CD4-positive, alpha-beta T cell (primary cell): ENCODE measurements around the gene SDF4. TPM values are rescaled to one million over a fixed set of nuclear protein-coding genes. Genes with fewer than 3 reads are reported as not detected.
A peak's percentile ranks its signal among the peaks of the same experiment; 100 is the strongest.

Experiments used
- ATAC-seq: fragments of 200-7000 bp; cut with Tn5 transposase; one replicate; pipeline ENCODE4 v1.10.0; 2022; ENCODE audit warnings: mild to moderate bottlenecking; ENCODE audit not compliant: poor library complexity
- CTCF ChIA-PET: fragments of 350-600 bp; sonication (Branson Sonifier 250); formaldehyde crosslinking; loops from one replicate; lab custom pipeline; 2021; ENCODE audit warnings: antibody characterized with exemption, inconsistent platforms; lab: Charles Lee
- POLR2A ChIA-PET: fragments of 350-600 bp; sonication (Branson Sonifier 250); formaldehyde crosslinking; loops from one replicate; lab custom pipeline; 2021; ENCODE audit warnings: antibody characterized with exemption, inconsistent platforms; lab: Charles Lee
- DNase-seq, 14 experiments: peaks; one replicate each; pipeline ENCODE4 v3.0.0-alpha.2; 2013 to 2020; ENCODE audit warnings: mixed read lengths in 2 of 14
- H3K27ac ChIP-seq, 2 donors: one replicate each; pipeline versions ENCODE4 v1.5.1 to v1.7.0; 2013; ENCODE audit warnings: low read length in 2 of 2, low read depth in 1 of 2, mild to moderate bottlenecking in 1 of 2
- H3K27me3 ChIP-seq, 2 experiments: 1 replicate in 1 of 2; 2 replicates in 1 of 2; pipeline versions ENCODE4 v1.6.1 to v1.7.0; 2013; ENCODE audit warnings: low read length in 2 of 2, control low read depth in 1 of 2, mild to moderate bottlenecking in 1 of 2, moderate library complexity in 1 of 2; ENCODE audit not compliant: insufficient read depth in 2 of 2, control insufficient read depth in 1 of 2
- H3K36me3 ChIP-seq: one replicate; pipeline ENCODE4 v1.6.1; 2013; ENCODE audit warnings: low read length, control low read depth; ENCODE audit not compliant: insufficient read depth
- H3K4me1 ChIP-seq: one replicate; pipeline ENCODE4 v1.6.1; 2013; ENCODE audit warnings: low read length, control low read depth; ENCODE audit not compliant: insufficient read depth
- H3K4me3 ChIP-seq: one replicate; pipeline ENCODE4 v1.5.1; 2013; ENCODE audit warnings: mild to moderate bottlenecking, low read length, moderate library complexity
- H3K9me3 ChIP-seq, 2 experiments: 1 replicate in 1 of 2; 2 replicates in 1 of 2; pipeline versions ENCODE4 v1.6.1 to v1.7.0; 2013; ENCODE audit warnings: low read length in 2 of 2, mild to moderate bottlenecking in 2 of 2, control low read depth in 1 of 2, moderate library complexity in 1 of 2; ENCODE audit not compliant: control insufficient read depth in 1 of 2, insufficient read depth in 1 of 2
- H3K27ac Mint-ChIP-seq: one replicate; pipeline ENCODE4 v1.8.0; 2020; ENCODE audit warnings: mixed read lengths
- H3K27me3 Mint-ChIP-seq: one replicate; pipeline ENCODE4 v1.8.0; 2021; ENCODE audit warnings: mixed read lengths
- H3K36me3 Mint-ChIP-seq: one replicate; pipeline ENCODE4 v1.8.0; 2021; ENCODE audit warnings: low read depth, mixed read lengths
- H3K4me1 Mint-ChIP-seq: one replicate; pipeline ENCODE4 v1.8.0; 2021; ENCODE audit warnings: low read depth, mixed read lengths
- H3K4me3 Mint-ChIP-seq: one replicate; pipeline ENCODE4 v1.8.0; 2020; ENCODE audit warnings: mild to moderate bottlenecking, mixed read lengths
- H3K9me3 Mint-ChIP-seq: one replicate; pipeline ENCODE4 v1.8.0; 2020; ENCODE audit warnings: mixed read lengths
- intact Hi-C, 2 experiments: fragments of 100-400 bp; cut with DNase I in 1 of 2; cut with micrococcal nuclease in 1 of 2; formaldehyde crosslinking; loops; one replicate each; pipeline versions ENCODE4 v1.15.1 to v1.9.0; 2023 to 2025; cut with DNase I, micrococcal nuclease
- total RNA-seq, 174 experiments: library from RNA in 2 of 174; stranded (reverse) in 2 of 174; gene quantifications; one replicate each; pipeline ENCODE4 v1.2.3 and lab custom pipeline; 2021 to 2026
- TF ChIP-seq, protein P1 (sequence below): fragments of 200-600 bp; IDR thresholded peaks from one replicate; pipeline ENCODE4 v1.8.0; 2022; ENCODE audit warnings: antibody characterized with exemption, mild to moderate bottlenecking

Gene SDF4
- total RNA-seq, 2 experiments from 2014 or later, result 66.3 to 71.0 TPM

DNA sequence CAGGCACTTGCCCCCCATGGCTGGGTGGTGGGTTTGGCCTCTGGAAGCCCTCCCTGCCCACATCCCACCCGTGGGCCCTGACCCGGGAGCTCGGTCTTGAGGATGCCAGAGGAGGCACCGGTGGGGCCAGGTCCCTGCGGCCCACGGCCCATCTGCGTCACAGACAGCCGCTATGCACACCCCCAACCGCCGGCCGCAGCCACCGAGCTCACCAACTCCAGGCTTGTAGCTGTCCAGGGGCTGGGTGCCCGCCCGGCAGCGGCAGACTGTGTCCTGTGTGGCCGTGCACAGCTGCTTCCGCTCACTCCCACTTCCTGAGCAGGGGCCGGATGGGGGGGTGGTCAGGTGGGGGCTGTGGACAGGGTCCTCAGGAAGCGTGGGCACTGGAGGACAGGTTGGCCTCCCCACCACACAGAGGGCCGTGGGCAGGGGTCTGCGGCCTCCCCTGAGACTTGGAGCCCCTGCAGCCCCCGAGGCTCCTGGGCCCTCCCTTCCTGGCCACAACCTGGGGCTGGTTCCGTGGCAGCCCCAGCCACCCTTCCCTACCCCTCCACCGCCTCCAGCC lies 18.9 kb downstream of the SDF4 start:
- Histone ChIP-seq H3K4me3 (peak overlapping the region; percentile 68), H3K27me3 (no peaks in the 10 kb centered on the region), H3K9me3 (peaks cover 0 to 3% of the 10 kb centered on the region in 2 experiments), H3K36me3 (peaks cover 8% of the 10 kb centered on the region), H3K4me1 (peaks cover 89% of the 10 kb centered on the region), H3K27ac (peak overlapping the region; percentile 46 to 66)
- H3K4me1 Mint-ChIP-seq, result peaks cover 36% of the 10 kb centered on the region
- peaks cover 13% of the 10 kb centered on the region for H3K36me3 Mint-ChIP-seq
- CTCF ChIA-PET, result no interaction called here
- peak overlapping the region; percentile 42 for H3K4me3 Mint-ChIP-seq
- no peak overlapping the region for H3K27ac Mint-ChIP-seq
- peak; percentile 5 for ATAC-seq
- H3K27me3 Mint-ChIP-seq, result no peaks in the 10 kb centered on the region
- intact Hi-C loops, result no loop called here
- peak in 6 of 14 experiments; percentile 37 to 81 (median 63) for DNase-seq
- no peaks in the 10 kb centered on the region for H3K9me3 Mint-ChIP-seq
- POLR2A ChIA-PET, result interaction anchor here (0.8 to 1.2 kb wide), 3 partner anchors 39 to 91 kb away, joined by 3 to 5 read pairs (median 3); partner anchors contain the start of gene TTLL10
- TF ChIP-seq, protein P1, sequence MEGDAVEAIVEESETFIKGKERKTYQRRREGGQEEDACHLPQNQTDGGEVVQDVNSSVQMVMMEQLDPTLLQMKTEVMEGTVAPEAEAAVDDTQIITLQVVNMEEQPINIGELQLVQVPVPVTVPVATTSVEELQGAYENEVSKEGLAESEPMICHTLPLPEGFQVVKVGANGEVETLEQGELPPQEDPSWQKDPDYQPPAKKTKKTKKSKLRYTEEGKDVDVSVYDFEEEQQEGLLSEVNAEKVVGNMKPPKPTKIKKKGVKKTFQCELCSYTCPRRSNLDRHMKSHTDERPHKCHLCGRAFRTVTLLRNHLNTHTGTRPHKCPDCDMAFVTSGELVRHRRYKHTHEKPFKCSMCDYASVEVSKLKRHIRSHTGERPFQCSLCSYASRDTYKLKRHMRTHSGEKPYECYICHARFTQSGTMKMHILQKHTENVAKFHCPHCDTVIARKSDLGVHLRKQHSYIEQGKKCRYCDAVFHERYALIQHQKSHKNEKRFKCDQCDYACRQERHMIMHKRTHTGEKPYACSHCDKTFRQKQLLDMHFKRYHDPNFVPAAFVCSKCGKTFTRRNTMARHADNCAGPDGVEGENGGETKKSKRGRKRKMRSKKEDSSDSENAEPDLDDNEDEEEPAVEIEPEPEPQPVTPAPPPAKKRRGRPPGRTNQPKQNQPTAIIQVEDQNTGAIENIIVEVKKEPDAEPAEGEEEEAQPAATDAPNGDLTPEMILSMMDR, result no peak

DNA sequence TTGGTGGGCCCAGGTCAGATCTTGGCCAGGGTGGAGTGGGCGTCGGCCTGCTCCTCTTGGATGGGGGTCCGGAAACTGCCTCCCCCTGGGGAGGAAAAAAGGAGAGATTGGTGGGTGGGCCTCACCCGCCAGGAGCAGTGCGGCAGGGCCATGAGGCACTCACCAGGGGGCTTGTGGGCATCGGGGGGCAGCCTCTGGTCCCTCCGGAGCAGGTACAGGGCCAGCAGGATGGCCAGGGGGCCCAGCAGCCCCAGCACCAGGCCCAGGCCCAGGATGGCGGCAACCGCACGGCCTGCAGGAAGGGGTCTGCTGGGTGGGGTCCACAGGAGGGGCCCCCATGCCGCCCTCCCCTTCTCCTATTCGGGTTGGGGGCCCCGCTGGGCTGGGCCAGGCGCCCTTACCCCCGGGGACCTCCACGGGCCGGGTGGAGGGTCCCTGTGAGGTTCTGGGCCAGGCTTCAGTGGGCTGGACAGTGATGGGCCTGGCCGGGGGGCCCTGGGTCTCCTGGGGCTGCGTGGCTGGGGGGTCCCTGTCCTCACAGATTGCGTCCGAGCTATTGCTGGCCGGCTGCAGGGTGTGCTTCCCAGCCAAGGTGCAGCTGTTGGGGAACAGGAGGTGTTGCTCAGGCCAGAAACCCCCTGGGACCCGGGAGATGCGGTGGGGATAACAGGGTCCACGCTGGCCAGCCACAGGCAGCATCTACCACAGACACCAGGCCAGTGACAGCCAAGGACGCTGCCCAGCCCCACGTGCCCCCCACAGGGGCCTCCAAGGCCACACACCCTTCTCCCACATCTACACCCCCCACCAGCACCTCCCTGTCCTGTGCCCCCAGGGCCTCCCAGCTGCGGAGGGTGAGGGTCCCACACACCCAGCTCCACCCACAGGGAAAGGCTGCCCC lies 20.0 kb downstream of the SDF4 start:
- ChIA-PET CTCF (no interaction called here), POLR2A (no interaction called here)
- no peaks in the 10 kb centered on the region for H3K27me3 Mint-ChIP-seq
- peaks cover 35% of the 10 kb centered on the region for H3K4me1 Mint-ChIP-seq
- intact Hi-C loops, result no loop called here
- Histone ChIP-seq H3K27ac (peak overlapping the region in 1 of 2 donors; percentile 40), H3K4me1 (peaks cover 90% of the 10 kb centered on the region), H3K36me3 (peaks cover 2% of the 10 kb centered on the region), H3K9me3 (no peaks in the 10 kb centered on the region), H3K4me3 (peak overlapping the region; percentile 35), H3K27me3 (no peaks in the 10 kb centered on the region)
- ATAC-seq (no peak), DNase-seq (peak in 2 of 14 experiments; percentile 5 to 38)
- TF ChIP-seq, protein P1, result no peak
- peak overlapping the region; percentile 45 for H3K4me3 Mint-ChIP-seq
- H3K36me3 Mint-ChIP-seq, result peaks cover 6% of the 10 kb centered on the region
- no peaks in the 10 kb centered on the region for H3K9me3 Mint-ChIP-seq
- H3K27ac Mint-ChIP-seq, result peak overlapping the region; percentile 44

DNA sequence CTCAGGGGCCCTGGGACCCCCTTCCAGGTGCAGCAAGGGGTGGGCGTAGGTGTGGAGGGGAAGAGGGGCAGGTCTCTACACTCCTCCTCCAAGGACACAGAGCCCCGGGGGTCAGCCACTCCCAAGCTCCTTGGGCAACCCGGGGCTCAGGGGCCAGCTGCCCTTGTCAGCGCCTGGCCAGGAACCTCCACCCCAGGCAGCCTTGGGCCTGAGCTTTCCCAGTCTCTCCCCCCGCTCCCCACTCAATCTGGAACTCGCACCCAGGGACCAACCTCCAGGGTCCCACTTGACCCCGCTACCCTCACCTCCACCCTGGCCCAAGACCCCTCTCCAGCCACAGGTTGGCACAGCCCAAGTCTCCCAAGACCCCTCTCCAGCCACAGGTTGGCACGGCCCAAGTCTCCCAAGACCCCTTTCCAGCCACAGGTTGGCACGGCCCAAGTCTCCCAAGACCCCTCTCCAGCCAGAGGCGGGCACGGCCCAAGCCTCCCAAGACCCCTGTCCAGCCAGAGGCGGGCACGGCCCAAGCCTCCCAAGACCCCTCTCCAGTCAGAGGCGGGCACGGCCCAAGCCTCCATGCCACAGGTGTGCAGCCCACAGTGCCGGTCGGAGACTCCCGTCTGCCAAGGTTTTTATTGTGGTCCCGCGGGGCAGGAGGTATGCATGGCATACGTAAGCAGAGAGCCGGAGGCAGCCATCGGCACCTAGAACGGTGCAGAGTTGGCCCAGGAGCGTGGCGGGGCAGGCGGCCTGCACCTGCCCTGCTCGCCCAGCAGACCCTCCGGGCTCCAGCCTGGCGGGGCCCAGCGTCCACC lies 20.9 kb downstream of the SDF4 start:
- no peaks in the 10 kb centered on the region for H3K9me3 Mint-ChIP-seq
- peaks cover 30% of the 10 kb centered on the region for H3K4me1 Mint-ChIP-seq
- ATAC-seq, result no peak
- Histone ChIP-seq H3K9me3 (no peaks in the 10 kb centered on the region), H3K4me3 (no peak overlapping the region), H3K27ac (no peak overlapping the region), H3K4me1 (peaks cover 90% of the 10 kb centered on the region), H3K27me3 (no peaks in the 10 kb centered on the region), H3K36me3 (peaks cover 2% of the 10 kb centered on the region)
- CTCF ChIA-PET, result no interaction called here
- intact Hi-C loops, result no loop called here
- no peaks in the 10 kb centered on the region for H3K36me3 Mint-ChIP-seq
- peak in 4 of 14 experiments; percentile 2 to 31 (median 17) for DNase-seq
- POLR2A ChIA-PET, result no interaction called here
- TF ChIP-seq, protein P1, result no peak
- no peaks in the 10 kb centered on the region for H3K27me3 Mint-ChIP-seq
- peak overlapping the region; percentile 44 for H3K27ac Mint-ChIP-seq
- H3K4me3 Mint-ChIP-seq, result peak overlapping the region; percentile 48
